GM12865 (cell line): Measurements from ENCODE around the gene HPSE2.

Experiments
- DNase-seq: peaks from one replicate; pipeline ENCODE4 v3.0.0; 2010; ENCODE audit warnings: low read depth
- H3K4me3 ChIP-seq: 2 replicates; pipeline ENCODE4 v1.5.1; 2011; ENCODE audit warnings: mild to moderate bottlenecking, low read depth, low read length, control low read depth
- TF ChIP-seq, protein P1 (sequence below): IDR thresholded peaks from 2 replicates; pipeline ENCODE4 v1.5.1; 2011; ENCODE audit warnings: low read length, control low read depth, low read depth, inconsistent platforms; ENCODE audit not compliant: insufficient read depth; ENCODE audit errors: missing control alignments

HPSE2 gene

DNA sequence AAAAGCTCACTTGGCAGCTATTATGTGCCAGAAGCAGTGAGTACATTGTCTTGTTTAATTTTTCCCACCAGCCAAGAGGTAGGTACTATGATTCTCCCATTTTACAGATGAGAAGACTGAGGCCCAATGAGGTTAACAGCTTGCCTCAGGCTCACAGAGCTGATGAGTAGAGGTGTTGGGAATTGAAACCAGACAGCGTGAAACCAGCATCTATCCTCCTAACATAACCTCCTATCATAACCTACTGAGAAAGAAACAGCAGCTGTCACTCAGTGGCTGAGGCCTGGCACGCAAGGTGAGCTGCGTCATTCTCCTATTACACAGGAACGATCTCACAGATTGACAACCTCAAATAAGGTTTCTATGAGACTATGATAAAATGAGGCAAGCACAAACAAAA, 826.9 kb downstream of the HPSE2 start:
- TF ChIP-seq, protein P1, sequence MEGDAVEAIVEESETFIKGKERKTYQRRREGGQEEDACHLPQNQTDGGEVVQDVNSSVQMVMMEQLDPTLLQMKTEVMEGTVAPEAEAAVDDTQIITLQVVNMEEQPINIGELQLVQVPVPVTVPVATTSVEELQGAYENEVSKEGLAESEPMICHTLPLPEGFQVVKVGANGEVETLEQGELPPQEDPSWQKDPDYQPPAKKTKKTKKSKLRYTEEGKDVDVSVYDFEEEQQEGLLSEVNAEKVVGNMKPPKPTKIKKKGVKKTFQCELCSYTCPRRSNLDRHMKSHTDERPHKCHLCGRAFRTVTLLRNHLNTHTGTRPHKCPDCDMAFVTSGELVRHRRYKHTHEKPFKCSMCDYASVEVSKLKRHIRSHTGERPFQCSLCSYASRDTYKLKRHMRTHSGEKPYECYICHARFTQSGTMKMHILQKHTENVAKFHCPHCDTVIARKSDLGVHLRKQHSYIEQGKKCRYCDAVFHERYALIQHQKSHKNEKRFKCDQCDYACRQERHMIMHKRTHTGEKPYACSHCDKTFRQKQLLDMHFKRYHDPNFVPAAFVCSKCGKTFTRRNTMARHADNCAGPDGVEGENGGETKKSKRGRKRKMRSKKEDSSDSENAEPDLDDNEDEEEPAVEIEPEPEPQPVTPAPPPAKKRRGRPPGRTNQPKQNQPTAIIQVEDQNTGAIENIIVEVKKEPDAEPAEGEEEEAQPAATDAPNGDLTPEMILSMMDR = no peak
- H3K4me3 ChIP-seq = no peak overlapping the region
- DNase-seq = peak; percentile 35

DNA sequence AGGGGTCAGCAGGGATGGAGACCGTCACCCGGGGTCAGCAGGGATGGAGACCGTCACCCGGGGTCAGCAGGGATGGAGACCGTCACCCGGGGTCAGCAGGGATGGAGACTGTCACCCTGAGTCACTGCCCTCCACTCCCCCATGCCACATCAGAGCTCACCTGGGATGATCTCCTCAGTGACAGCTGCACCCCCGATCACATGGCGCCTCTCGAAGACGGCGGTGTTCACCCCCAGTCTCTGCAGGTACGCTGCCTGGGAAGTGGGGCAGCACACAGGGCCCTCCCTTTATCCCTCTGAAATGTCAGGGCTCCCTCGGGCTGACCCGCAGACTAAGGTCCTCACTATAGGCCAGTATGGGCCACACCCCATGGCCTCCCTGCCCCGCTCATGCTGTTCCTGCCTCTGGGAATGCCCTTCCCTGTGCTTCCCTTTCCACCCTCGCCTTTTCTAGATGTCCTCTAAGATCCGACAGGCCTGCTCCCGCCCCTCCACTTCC, 827.9 kb downstream of the HPSE2 start:
- DNase-seq = no peak
- no peak overlapping the region for H3K4me3 ChIP-seq
- TF ChIP-seq, protein P1 = no peak
